CD4-positive, alpha-beta memory T cell (primary cell): ENCODE data around the gene LGALS3. TPM values are rescaled to one million over a fixed set of nuclear protein-coding genes. Genes with fewer than 3 reads are reported as not detected.
A peak's percentile ranks its signal among the peaks of the same experiment; 100 is the strongest.

Experiments
- CTCF ChIA-PET: fragments of 350-600 bp; sonication (Branson Sonifier 250); formaldehyde crosslinking; loops from one replicate; lab custom pipeline; 2021; ENCODE audit warnings: inconsistent platforms; ENCODE audit not compliant: partially characterized antibody; lab: Charles Lee
- POLR2A ChIA-PET: fragments of 350-600 bp; sonication (Branson Sonifier 250); formaldehyde crosslinking; loops from one replicate; lab custom pipeline; 2021; ENCODE audit not compliant: partially characterized antibody; lab: Charles Lee
- DNase-seq, 5 donors: peaks; one replicate each; pipeline versions ENCODE4 v3.0.0 to v3.0.0-alpha.2; 2020 to 2022; ENCODE audit warnings: mixed read lengths in 1 of 5
- H3K27ac ChIP-seq: one replicate; pipeline ENCODE4 v1.7.0; 2013; ENCODE audit warnings: low read depth, low read length
- H3K27me3 ChIP-seq: 2 replicates; pipeline ENCODE4 v1.7.0; 2013; ENCODE audit warnings: mild to moderate bottlenecking, low read length, moderate library complexity; ENCODE audit not compliant: insufficient read depth
- H3K36me3 ChIP-seq: 2 replicates; pipeline ENCODE4 v1.7.0; 2013; ENCODE audit warnings: mild to moderate bottlenecking, low read length, moderate library complexity; ENCODE audit not compliant: insufficient read depth
- H3K4me1 ChIP-seq: 2 replicates; pipeline ENCODE4 v1.7.0; 2013; ENCODE audit warnings: mild to moderate bottlenecking, low read length, moderate library complexity; ENCODE audit not compliant: insufficient read depth
- H3K4me3 ChIP-seq, 2 donors: one replicate each; pipeline ENCODE4 v1.7.0; 2013; ENCODE audit warnings: low read length in 2 of 2, mild to moderate bottlenecking in 1 of 2
- H3K9me3 ChIP-seq, 2 donors: one replicate each; pipeline ENCODE4 v1.7.0; 2013; ENCODE audit warnings: low read length in 2 of 2, control low read depth in 1 of 2; ENCODE audit not compliant: control insufficient read depth in 1 of 2
- H3K27ac Mint-ChIP-seq, 7 donors: one replicate each; pipeline ENCODE4 v1.8.0; 2020 to 2021; ENCODE audit warnings: mixed read lengths in 7 of 7, mild to moderate bottlenecking in 6 of 7, inconsistent platforms in 3 of 7, moderate library complexity in 3 of 7
- H3K27me3 Mint-ChIP-seq, 2 donors: one replicate each; pipeline ENCODE4 v1.8.0; 2020 to 2021; ENCODE audit warnings: mixed read lengths in 2 of 2
- H3K36me3 Mint-ChIP-seq, 2 donors: one replicate each; pipeline ENCODE4 v1.8.0; 2020 to 2021; ENCODE audit warnings: mixed read lengths in 2 of 2, inconsistent platforms in 1 of 2, mild to moderate bottlenecking in 1 of 2
- H3K4me1 Mint-ChIP-seq, 4 donors: one replicate each; pipeline ENCODE4 v1.8.0; 2020 to 2021; ENCODE audit warnings: mixed read lengths in 4 of 4, mild to moderate bottlenecking in 1 of 4
- H3K4me3 Mint-ChIP-seq, 8 donors: one replicate each; pipeline ENCODE4 v1.8.0; 2020 to 2021; ENCODE audit warnings: mixed read lengths in 8 of 8, mild to moderate bottlenecking in 7 of 8, moderate library complexity in 6 of 8, inconsistent platforms in 3 of 8
- H3K9me3 Mint-ChIP-seq, 8 donors: one replicate each; pipeline ENCODE4 v1.8.0; 2020 to 2021; ENCODE audit warnings: mixed read lengths in 8 of 8, mild to moderate bottlenecking in 5 of 8, inconsistent platforms in 3 of 8, moderate library complexity in 1 of 8
- intact Hi-C: fragments of 100-400 bp; cut with micrococcal nuclease; formaldehyde crosslinking; loops from one replicate; pipeline ENCODE4 v1.15.1; 2023
- polyA plus RNA-seq, 2 donors: library from polyadenylated mRNA; unstranded; fragments of 300-500 nt; fragmentation: Illumina TruSeq; gene quantifications; one replicate each; pipeline ENCODE4 v1.2.3, GENCODE V29; 2021
- total RNA-seq, 2 experiments: library from RNA; stranded (reverse); gene quantifications; one replicate each; pipeline ENCODE4 v1.2.3, GENCODE V29; 2021

LGALS3 gene
- total and polyA plus RNA-seq, 4 experiments from 2014 or later, result 46.3 to 98.1 (median 69.9) TPM

DNA sequence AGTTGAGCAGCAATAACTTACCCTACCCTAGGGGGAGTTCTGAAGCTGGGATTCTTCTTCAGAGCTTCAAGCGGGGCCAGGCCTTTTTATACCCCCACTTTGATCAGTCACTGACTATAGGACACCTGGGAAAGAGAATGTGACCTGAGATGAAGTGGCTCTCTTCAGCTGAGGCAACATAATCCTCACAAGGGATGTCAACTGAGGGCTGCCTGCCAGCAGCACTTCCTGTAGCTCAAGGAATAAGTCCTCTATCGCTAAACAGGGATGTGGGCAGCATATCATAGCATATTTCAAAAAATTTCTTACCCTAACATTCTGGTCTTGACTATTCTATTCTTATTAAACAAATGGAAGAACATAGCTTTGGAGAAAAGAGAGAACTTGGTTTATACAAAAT lies 17.4 kb downstream of the LGALS3 start:
- Mint-ChIP-seq H3K27ac (peak overlapping the region in 1 of 7 donors; percentile 75), H3K4me3 (no peak overlapping the region), H3K36me3 (peaks cover 3 to 8% of the 10 kb centered on the region in 2 donors), H3K4me1 (peaks cover 0 to 5% (median 0%) of the 10 kb centered on the region in 4 donors), H3K27me3 (no peaks in the 10 kb centered on the region), H3K9me3 (no peaks in the 10 kb centered on the region)
- DNase-seq, result no peak
- Histone ChIP-seq H3K9me3 (no peaks in the 10 kb centered on the region), H3K36me3 (peaks cover 6% of the 10 kb centered on the region), H3K27ac (no peak overlapping the region), H3K27me3 (no peaks in the 10 kb centered on the region), H3K4me1 (peaks cover 5% of the 10 kb centered on the region), H3K4me3 (no peak overlapping the region)
- POLR2A ChIA-PET, result interaction anchor here (0.7 kb wide), 1 partner anchor 43 kb away, joined by 3 read pairs; no protein-coding TSS in a partner anchor
- intact Hi-C loops, result no loop called here
- CTCF ChIA-PET, result interaction anchor here (0.9 to 1.5 kb wide), 6 partner anchors 14 to 56 kb away, joined by 3 to 6 read pairs (median 4); no protein-coding TSS in a partner anchor

DNA sequence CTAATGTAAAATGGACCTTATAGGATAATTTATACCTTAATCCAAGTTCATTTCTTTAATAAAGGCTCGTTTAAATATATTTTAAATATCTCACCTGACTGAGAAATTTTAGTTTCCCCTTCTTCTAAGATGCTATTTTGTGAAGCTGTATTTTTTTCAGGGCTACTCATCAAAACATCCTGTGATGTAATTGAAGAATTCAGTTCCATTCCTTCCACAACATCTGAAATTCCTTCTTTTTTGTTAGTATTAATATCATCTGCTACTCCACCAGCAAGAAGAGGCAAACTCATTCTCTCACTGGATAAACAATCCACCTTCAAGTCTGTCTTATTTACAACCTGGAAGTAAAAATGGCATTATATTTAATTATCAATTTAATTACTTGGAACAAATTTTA lies 22.5 kb downstream of the LGALS3 start:
- Histone ChIP-seq H3K27me3 (no peaks in the 10 kb centered on the region), H3K4me1 (peaks cover 4% of the 10 kb centered on the region), H3K9me3 (no peaks in the 10 kb centered on the region), H3K4me3 (no peak overlapping the region), H3K27ac (no peak overlapping the region), H3K36me3 (no peaks in the 10 kb centered on the region)
- Mint-ChIP-seq H3K27me3 (no peaks in the 10 kb centered on the region), H3K4me3 (no peak overlapping the region), H3K9me3 (peaks cover 0 to under 1% (median 0%) of the 10 kb centered on the region in 8 donors), H3K4me1 (peaks cover 0 to 4% (median 2%) of the 10 kb centered on the region in 4 donors), H3K27ac (no peak overlapping the region), H3K36me3 (no peaks in the 10 kb centered on the region)
- DNase-seq, result no peak
- intact Hi-C loops, result no loop called here
- ChIA-PET CTCF (interaction anchor here (11.7 kb wide), 1 partner anchor 61 kb away, joined by 286 read pairs; no protein-coding TSS in a partner anchor), POLR2A (no interaction called here)

DNA sequence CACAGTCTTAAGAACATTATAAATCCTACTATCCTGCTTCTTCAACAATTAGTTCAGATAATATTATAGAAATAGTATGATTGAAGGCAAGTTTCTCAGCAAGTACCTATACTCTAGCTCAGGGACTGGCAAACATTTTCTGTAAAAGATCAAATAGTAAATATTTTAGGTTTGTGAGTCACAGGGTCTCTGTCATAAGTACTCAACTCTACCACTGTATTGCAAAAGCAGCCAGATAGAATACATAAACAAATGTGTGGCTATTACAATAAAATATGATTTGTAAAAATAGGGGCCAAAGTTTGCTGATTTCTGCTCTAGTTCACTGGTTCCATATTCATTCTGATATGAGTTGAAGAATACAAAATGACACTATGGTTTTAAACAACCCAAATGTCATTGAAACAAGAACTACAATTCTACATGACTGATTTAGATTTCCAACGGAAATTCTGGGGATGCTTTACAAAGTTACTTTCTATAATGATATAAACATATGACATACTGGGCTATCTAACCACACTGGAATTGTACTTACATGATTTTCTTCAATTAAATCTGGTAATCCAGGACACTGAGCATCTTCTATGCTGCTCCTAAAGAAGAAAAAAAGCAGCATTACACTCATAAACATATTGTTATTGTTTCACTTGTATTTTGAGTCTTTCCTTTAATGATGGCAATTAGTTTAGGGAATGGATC lies 23.2 kb downstream of the LGALS3 start:
- intact Hi-C loops, result no loop called here
- no peaks in the 10 kb centered on the region for H3K27me3 Mint-ChIP-seq
- Histone ChIP-seq H3K9me3 (no peaks in the 10 kb centered on the region), H3K27ac (no peak overlapping the region), H3K27me3 (no peaks in the 10 kb centered on the region), H3K4me1 (peaks cover 9% of the 10 kb centered on the region), H3K36me3 (no peaks in the 10 kb centered on the region), H3K4me3 (no peak overlapping the region)
- H3K4me3 Mint-ChIP-seq, result no peak overlapping the region
- peaks cover 4 to 9% (median 8%) of the 10 kb centered on the region in 4 donors for H3K4me1 Mint-ChIP-seq
- POLR2A ChIA-PET, result no interaction called here
- CTCF ChIA-PET, result interaction anchor here (1.5 to 11.7 kb wide), 2 partner anchors 9 to 61 kb away, joined by 7 to 286 read pairs; no protein-coding TSS in a partner anchor
- DNase-seq, result no peak
- H3K36me3 Mint-ChIP-seq, result no peaks in the 10 kb centered on the region
- peaks cover 0 to 1% (median 0%) of the 10 kb centered on the region in 8 donors for H3K9me3 Mint-ChIP-seq
- no peak overlapping the region for H3K27ac Mint-ChIP-seq

DNA sequence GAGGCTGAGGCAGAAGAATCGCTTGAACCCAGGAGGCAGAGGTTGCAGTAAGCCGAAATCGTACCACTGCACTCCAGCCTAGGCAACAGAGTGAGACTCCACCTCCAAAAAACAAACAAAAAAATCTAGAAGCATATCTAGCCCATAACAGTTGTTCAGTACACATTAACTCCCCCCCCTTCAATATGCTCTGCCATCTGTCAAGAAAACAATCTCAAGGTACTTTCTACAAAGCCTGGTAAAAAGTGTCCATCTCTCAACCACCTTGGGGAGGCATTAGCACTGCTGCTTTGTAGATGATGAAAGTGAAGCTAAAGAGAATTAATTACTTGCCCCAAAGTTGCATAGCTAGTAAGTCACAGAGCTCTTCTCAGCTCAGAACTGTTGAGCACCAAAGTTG lies 24.9 kb downstream of the LGALS3 start:
- H3K4me1 ChIP-seq, result peaks cover 16% of the 10 kb centered on the region
- Mint-ChIP-seq H3K36me3 (no peaks in the 10 kb centered on the region), H3K4me1 (peaks cover 6 to 16% (median 13%) of the 10 kb centered on the region in 4 donors), H3K27ac (no peak overlapping the region), H3K9me3 (peaks cover 0 to 1% (median 0%) of the 10 kb centered on the region in 8 donors), H3K4me3 (no peak overlapping the region), H3K27me3 (no peaks in the 10 kb centered on the region)
- H3K27ac ChIP-seq, result no peak overlapping the region
- DNase-seq, result no peak
- no peak overlapping the region for H3K4me3 ChIP-seq
- no peaks in the 10 kb centered on the region for H3K9me3 ChIP-seq
- H3K27me3 ChIP-seq, result no peaks in the 10 kb centered on the region
- ChIA-PET CTCF (interaction anchor here (1.4 to 11.7 kb wide), 2 partner anchors 44 to 63 kb away, joined by 4 to 286 read pairs; no protein-coding TSS in a partner anchor), POLR2A (interaction anchor here (0.6 to 0.7 kb wide), 4 partner anchors 17 to 1482 kb away, joined by 3 read pairs; no protein-coding TSS in a partner anchor)
- intact Hi-C loops, result no loop called here
- H3K36me3 ChIP-seq, result no peaks in the 10 kb centered on the region

DNA sequence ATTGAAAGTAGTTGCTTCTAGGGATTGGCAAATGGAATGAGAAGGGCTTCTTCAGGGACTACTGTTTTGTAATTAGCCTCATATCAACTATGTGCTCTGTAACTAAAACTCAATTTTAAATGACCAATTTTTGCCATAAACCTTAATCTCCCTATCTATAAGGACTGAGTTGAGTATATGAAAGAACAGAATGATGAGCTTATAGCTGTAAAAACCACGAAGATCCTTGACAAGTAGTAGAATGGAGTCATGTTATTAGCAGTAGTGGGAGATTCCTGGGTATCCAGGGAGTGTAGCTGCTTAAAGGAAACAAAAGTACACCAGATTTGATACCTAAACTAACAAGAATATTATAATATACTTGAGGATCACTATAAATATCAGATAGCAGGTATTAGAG lies 28.0 kb downstream of the LGALS3 start:
- no peak for DNase-seq
- H3K4me1 Mint-ChIP-seq, result peaks cover 8 to 20% (median 16%) of the 10 kb centered on the region in 4 donors
- H3K4me3 Mint-ChIP-seq, result no peak overlapping the region
- no peak overlapping the region for H3K27ac Mint-ChIP-seq
- intact Hi-C loops, result no loop called here
- POLR2A ChIA-PET, result interaction anchor here (1.0 kb wide), 1 partner anchor 54 kb away, joined by 3 read pairs; no protein-coding TSS in a partner anchor
- no peaks in the 10 kb centered on the region for H3K36me3 Mint-ChIP-seq
- H3K27me3 Mint-ChIP-seq, result no peaks in the 10 kb centered on the region
- H3K4me3 ChIP-seq, result no peak overlapping the region
- H3K4me1 ChIP-seq, result peaks cover 16% of the 10 kb centered on the region
- no peaks in the 10 kb centered on the region for H3K27me3 ChIP-seq
- H3K9me3 ChIP-seq, result no peaks in the 10 kb centered on the region
- H3K9me3 Mint-ChIP-seq, result peaks cover 0 to 1% (median 0%) of the 10 kb centered on the region in 8 donors
- H3K27ac ChIP-seq, result no peak overlapping the region
- H3K36me3 ChIP-seq, result no peaks in the 10 kb centered on the region
- CTCF ChIA-PET, result interaction anchor here (0.6 to 11.7 kb wide), 5 partner anchors 10 to 648 kb away, joined by 3 to 286 read pairs (median 3); partner anchors contain the start of genes CGRRF1 and LGALS3

DNA sequence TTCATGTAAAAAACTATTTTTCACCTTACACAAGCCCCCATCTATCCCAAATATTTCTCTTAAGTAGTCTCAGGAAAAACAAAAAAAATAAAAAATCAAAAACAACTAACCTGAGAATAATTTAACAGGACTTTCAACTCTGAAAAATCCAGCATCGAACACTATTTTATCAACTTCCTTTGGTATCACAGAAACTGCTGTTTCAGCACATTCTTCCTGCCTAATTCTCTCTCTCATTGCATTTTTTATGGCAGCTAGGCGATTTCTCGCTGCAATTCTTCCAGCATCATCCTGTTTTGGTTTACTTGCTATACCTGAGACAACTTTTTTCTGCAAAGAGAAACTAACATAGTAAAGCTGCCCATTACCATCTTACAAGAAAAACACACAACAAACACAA lies 29.4 kb downstream of the LGALS3 start:
- intact Hi-C loops, result no loop called here
- DNase-seq, result no peak
- peak overlapping the region in 1 of 8 donors; percentile 62 for H3K4me3 Mint-ChIP-seq
- no peaks in the 10 kb centered on the region for H3K36me3 Mint-ChIP-seq
- POLR2A ChIA-PET, result interaction anchor here (3.1 to 3.3 kb wide), 2 partner anchors 55 to 69 kb away, joined by 11 to 29 read pairs; no protein-coding TSS in a partner anchor
- CTCF ChIA-PET, result interaction anchor here (1.4 to 11.7 kb wide), 7 partner anchors 27 to 86 kb away, joined by 3 to 286 read pairs (median 8); partner anchors contain the start of gene LGALS3
- Histone ChIP-seq H3K4me3 (no peak overlapping the region), H3K27ac (no peak overlapping the region), H3K4me1 (peaks cover 16% of the 10 kb centered on the region), H3K36me3 (no peaks in the 10 kb centered on the region), H3K9me3 (no peaks in the 10 kb centered on the region), H3K27me3 (no peaks in the 10 kb centered on the region)
- H3K27ac Mint-ChIP-seq, result no peak overlapping the region
- no peaks in the 10 kb centered on the region for H3K27me3 Mint-ChIP-seq
- peaks cover 0 to 1% (median 0%) of the 10 kb centered on the region in 8 donors for H3K9me3 Mint-ChIP-seq
- peaks cover 8 to 20% (median 16%) of the 10 kb centered on the region in 4 donors for H3K4me1 Mint-ChIP-seq

DNA sequence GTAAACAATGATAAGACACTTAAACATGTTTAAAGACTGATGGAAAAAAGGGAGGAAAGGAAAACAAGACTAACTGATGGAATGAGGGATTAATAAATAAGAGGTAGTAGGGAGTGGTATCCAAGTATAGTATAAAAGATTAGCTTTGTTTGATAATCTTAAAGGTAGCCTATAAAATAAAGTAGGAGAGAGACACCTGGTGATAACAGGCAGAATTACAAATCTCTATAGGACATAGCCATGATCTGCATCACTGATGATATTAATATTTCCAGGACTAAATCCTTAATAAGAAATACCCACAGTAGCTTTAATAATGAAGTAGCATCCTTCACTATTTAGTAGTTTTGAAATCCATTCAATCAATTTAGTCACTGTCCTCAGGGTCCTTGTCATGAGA lies 31.9 kb downstream of the LGALS3 start:
- no peak overlapping the region for H3K4me3 Mint-ChIP-seq
- Histone ChIP-seq H3K9me3 (no peaks in the 10 kb centered on the region), H3K27ac (no peak overlapping the region), H3K4me3 (no peak overlapping the region), H3K27me3 (no peaks in the 10 kb centered on the region), H3K4me1 (peaks cover 21% of the 10 kb centered on the region), H3K36me3 (no peaks in the 10 kb centered on the region)
- peak in 4 of 5 donors; percentile 42 to 49 (median 46) for DNase-seq
- intact Hi-C loops, result loop anchor here (1.0 kb wide), 3 partner anchors 72 to 597 kb away; partner anchors contain the start of gene MAPK1IP1L
- no peaks in the 10 kb centered on the region for H3K27me3 Mint-ChIP-seq
- POLR2A ChIA-PET, result interaction anchor here (0.6 to 3.3 kb wide), 8 partner anchors 21 to 110 kb away, joined by 3 to 29 read pairs (median 5); partner anchors contain the start of gene MAPK1IP1L
- H3K27ac Mint-ChIP-seq, result peak overlapping the region in 3 of 7 donors; percentile 14 to 80 (median 48)
- peaks cover 0 to 1% (median 0%) of the 10 kb centered on the region in 8 donors for H3K9me3 Mint-ChIP-seq
- H3K36me3 Mint-ChIP-seq, result no peaks in the 10 kb centered on the region
- CTCF ChIA-PET, result interaction anchor here (0.6 to 11.7 kb wide), 30 partner anchors 8 to 237 kb away, joined by 3 to 286 read pairs (median 5); partner anchors contain the start of genes MAPK1IP1L, SOCS4 and WDHD1
- peaks cover 16 to 31% (median 18%) of the 10 kb centered on the region in 4 donors for H3K4me1 Mint-ChIP-seq
